ENCODE data around the gene SELENOI. TPM values are rescaled to one million over a fixed set of nuclear protein-coding genes. Genes with fewer than 3 reads are reported as not detected.

Gene SELENOI
- total RNA-seq, 4 donors from 2014 or later, result 13.5 to 22.2 (median 17.1) TPM

DNA sequence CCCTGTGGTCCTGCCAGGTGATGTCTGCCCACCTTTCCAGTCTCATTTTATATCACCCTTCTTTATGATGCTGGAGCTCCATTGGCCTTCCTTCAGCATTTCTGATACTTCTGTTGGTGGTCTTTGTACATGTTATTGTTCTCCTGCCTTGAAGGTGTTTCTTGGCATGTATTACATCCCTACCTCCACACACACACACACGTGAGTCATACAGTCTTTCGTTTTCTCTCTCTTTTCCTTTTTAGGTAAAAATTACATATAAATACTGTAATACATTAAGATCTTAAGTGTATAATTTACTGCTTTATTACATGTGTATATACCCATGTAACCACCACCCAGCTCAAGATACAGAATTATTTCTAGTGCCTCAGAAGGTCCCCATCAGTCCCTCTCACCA, 10.8 kb downstream of the SELENOI start:
- TF ChIP-seq EP300 (IDR thresholded peaks at IDR 0.05), result no peak
- TF ChIP-seq POLR2A (IDR thresholded peaks at IDR 0.05), result no peak
- no peak for TF ChIP-seq CTCF (IDR thresholded peaks at IDR 0.05)
- no peaks in the 10 kb centered on the region for H3K27me3 ChIP-seq
- no peaks in the 10 kb centered on the region for H3K36me3 ChIP-seq
- no peak overlapping the region for H3K4me3 ChIP-seq
- DNase-seq (ENCODE audit: low spot score in 2 of 2), result no peak
- no peak overlapping the region for H3K27ac ChIP-seq
- H3K9me3 ChIP-seq, result no peaks in the 10 kb centered on the region
- H3K4me1 ChIP-seq, result peaks cover 0 to 11% (median 0%) of the 10 kb centered on the region in 4 donors
- 84 to 89% methylated on average over 2 of the region's 2 CpGs for WGBS, 2 donors

DNA sequence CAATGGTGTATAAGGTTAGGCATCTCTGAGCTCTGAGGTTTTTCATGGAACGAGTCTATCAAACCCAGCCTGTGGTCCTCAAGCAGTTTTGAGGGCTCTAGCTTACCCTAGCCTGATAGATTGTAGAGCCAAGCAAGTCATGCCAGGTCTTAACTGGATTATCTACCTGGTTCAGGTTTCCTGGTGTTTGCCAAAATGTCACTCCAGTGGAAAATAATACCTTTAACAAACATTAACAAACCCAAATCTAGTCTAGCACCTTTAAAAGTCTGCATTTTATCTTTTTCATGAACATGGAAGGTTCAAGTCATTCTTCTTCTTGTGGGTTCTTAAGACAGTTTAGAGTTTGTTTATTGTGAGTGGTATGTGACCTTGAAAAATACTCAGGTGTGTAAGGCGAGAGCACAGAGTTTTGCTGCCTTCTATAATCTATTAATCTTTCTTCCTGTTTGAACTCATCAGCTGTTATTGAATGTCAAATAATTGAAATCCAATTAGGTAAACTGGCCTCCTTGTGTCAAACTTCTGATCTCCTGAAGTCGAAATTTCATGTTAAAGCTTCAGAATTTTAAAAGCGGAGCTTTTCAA, 14.0 kb downstream of the SELENOI start:
- no peak for TF ChIP-seq EP300 (IDR thresholded peaks at IDR 0.05)
- no peak for TF ChIP-seq CTCF (IDR thresholded peaks at IDR 0.05)
- no peak for TF ChIP-seq POLR2A (IDR thresholded peaks at IDR 0.05)
- Histone ChIP-seq H3K27ac (no peak overlapping the region), H3K4me1 (peaks cover 0 to 11% (median 0%) of the 10 kb centered on the region in 4 donors), H3K27me3 (no peaks in the 10 kb centered on the region), H3K9me3 (no peaks in the 10 kb centered on the region), H3K4me3 (no peak overlapping the region), H3K36me3 (no peaks in the 10 kb centered on the region)
- DNase-seq (ENCODE audit: low spot score in 2 of 2), result no peak
- 93 to 95% methylated on average over 4 of the region's 4 CpGs for WGBS, 2 donors

- peaks cover 0 to 21% (median 0%) of the 10 kb centered on the region in 3 donors for H3K36me3 ChIP-seq
Measured at GRCh38 chr2:26363323-26363722, 17.4 kb downstream of the SELENOI start.

GRCh38 chr2:26363958-26364357, 18.0 kb downstream of the SELENOI start:
- WGBS, 2 donors, result 75 to 90% methylated on average over 3 of the region's 3 CpGs

More at GRCh38 chr2:26363323-26363722, 17.4 kb downstream of the SELENOI start:
- WGBS, 2 donors, result 76 to 82% methylated on average over 4 of the region's 4 CpGs
- Histone ChIP-seq H3K27me3 (no peaks in the 10 kb centered on the region), H3K4me3 (no peak overlapping the region), H3K4me1 (no peaks in the 10 kb centered on the region), H3K27ac (no peak overlapping the region), H3K9me3 (no peaks in the 10 kb centered on the region)
- no peak for DNase-seq (ENCODE audit: low spot score in 2 of 2)
- TF ChIP-seq CTCF (IDR thresholded peaks at IDR 0.05) (no peak), EP300 (IDR thresholded peaks at IDR 0.05) (no peak), POLR2A (IDR thresholded peaks at IDR 0.05) (no peak)

More at GRCh38 chr2:26363958-26364357, 18.0 kb downstream of the SELENOI start:
- H3K27ac ChIP-seq, result no peak overlapping the region
- no peaks in the 10 kb centered on the region for H3K4me1 ChIP-seq
- peaks cover 0 to 21% (median 0%) of the 10 kb centered on the region in 3 donors for H3K36me3 ChIP-seq
- no peaks in the 10 kb centered on the region for H3K9me3 ChIP-seq
- H3K27me3 ChIP-seq, result no peaks in the 10 kb centered on the region
- no peak for DNase-seq (ENCODE audit: low spot score in 2 of 2)
- no peak for TF ChIP-seq EP300 (IDR thresholded peaks at IDR 0.05)
- TF ChIP-seq CTCF (IDR thresholded peaks at IDR 0.05), result no peak
- TF ChIP-seq POLR2A (IDR thresholded peaks at IDR 0.05), result no peak
- no peak overlapping the region for H3K4me3 ChIP-seq
